ENCODE measurements around the gene LGI1. TPM values are rescaled to one million over a fixed set of nuclear protein-coding genes. Genes with fewer than 3 reads are reported as not detected.

The LGI1 gene
- polyA plus RNA-seq, 1 donor (not counting 4 experiments of a cell fraction or from before 2014, with no cell fraction given), result not detected

- Histone ChIP-seq H3K9ac (ENCODE audit: control insufficient read depth, extremely low read depth, insufficient read depth, low read length) (no peak overlapping the region), H3K36me3 (ENCODE audit: control insufficient read depth in 2 of 2, extremely low read depth in 1 of 2, insufficient read depth in 2 of 2, low read length in 2 of 2) (no peaks in the 10 kb centered on the region), H3K9me1 (ENCODE audit: control insufficient read depth, extremely low read depth, insufficient read depth, low read length) (no peaks in the 10 kb centered on the region), H3K4me1 (ENCODE audit: control insufficient read depth, extremely low read depth, insufficient read depth, low read length) (no peaks in the 10 kb centered on the region), H3K27me3 (ENCODE audit: control insufficient read depth, extremely low read depth, insufficient read depth, low read length) (peaks cover 9% of the 10 kb centered on the region), H3K4me2 (ENCODE audit: control insufficient read depth, extremely low read depth, insufficient read depth, low read depth, low read length) (peak overlapping the region; percentile 14), H3K27ac (ENCODE audit: control insufficient read depth, insufficient read depth, low read length) (no peak overlapping the region), H2AFZ (ENCODE audit: control insufficient read depth, low read length) (no peak overlapping the region), H4K20me1 (ENCODE audit: control insufficient read depth, extremely low read depth, insufficient read depth, low read length) (no peaks in the 10 kb centered on the region), H3K4me3 (ENCODE audit: control insufficient read depth in 2 of 3, extremely low read depth in 1 of 3, insufficient read depth in 2 of 3, low read depth in 1 of 3, low read length in 3 of 3) (no peak overlapping the region), H3K9me3 (ENCODE audit: control insufficient read depth, low read depth, low read length) (no peaks in the 10 kb centered on the region), H3K79me2 (ENCODE audit: control insufficient read depth, insufficient read depth, low read length) (no peaks in the 10 kb centered on the region)
- peak; percentile 73 to 90 (median 81) for TF ChIP-seq CTCF (optimal IDR thresholded peaks at IDR 0.05 in 1 of 3, IDR thresholded peaks at IDR 0.05 in 1 of 3, conservative IDR thresholded peaks at IDR 0.05 in 1 of 3; ENCODE audit: extremely low read depth in 1 of 3, insufficient read depth in 2 of 3, low read length in 3 of 3)
- no peak for TF ChIP-seq EZH2 (IDR thresholded peaks at IDR 0.05; ENCODE audit: low read length)
- FAIRE-seq (peak; percentile 29), DNase-seq (ENCODE audit: low read depth, low spot score) (peak; percentile 7)
- dilution Hi-C loops (cut with MboI; ENCODE audit: extremely low pct_ligation_motif_present, low sequenced_read_pairs), result no loop called here
These were observed 58.5 kb downstream of the LGI1 start for GRCh38 chr10:93816123-93816747.

DNA sequence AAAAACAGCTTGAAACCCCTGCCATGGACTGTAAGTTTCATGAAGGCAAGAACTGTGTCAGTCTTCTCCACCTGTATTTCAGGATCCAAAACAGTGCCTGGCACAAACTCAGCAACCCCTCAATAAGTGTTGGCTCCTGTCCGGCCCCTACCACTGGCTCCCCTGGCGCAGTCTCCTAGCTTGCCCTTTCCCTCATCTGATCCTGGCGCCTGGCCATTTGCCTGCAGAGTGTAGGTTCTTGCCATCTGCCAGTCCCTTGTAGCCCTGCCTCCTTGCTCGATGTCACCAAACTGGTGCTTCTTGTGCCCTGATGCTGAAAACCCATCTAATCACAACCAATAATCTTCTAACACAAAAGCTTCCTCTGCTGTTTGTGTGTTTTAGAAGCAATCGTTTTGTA, 60.4 kb downstream of the LGI1 start:
- H3K9me1 ChIP-seq (ENCODE audit: control insufficient read depth, extremely low read depth, insufficient read depth, low read length), result no peaks in the 10 kb centered on the region
- peaks cover 9% of the 10 kb centered on the region for H3K27me3 ChIP-seq (ENCODE audit: control insufficient read depth, extremely low read depth, insufficient read depth, low read length)
- FAIRE-seq (no peak), DNase-seq (ENCODE audit: low read depth, low spot score) (no peak)
- H3K4me2 ChIP-seq (ENCODE audit: control insufficient read depth, extremely low read depth, insufficient read depth, low read depth, low read length), result no peak overlapping the region
- no peak overlapping the region for H3K4me3 ChIP-seq (ENCODE audit: control insufficient read depth in 2 of 3, extremely low read depth in 1 of 3, insufficient read depth in 2 of 3, low read depth in 1 of 3, low read length in 3 of 3)
- no peaks in the 10 kb centered on the region for H3K36me3 ChIP-seq (ENCODE audit: control insufficient read depth in 2 of 2, extremely low read depth in 1 of 2, insufficient read depth in 2 of 2, low read length in 2 of 2)
- H3K9me3 ChIP-seq (ENCODE audit: control insufficient read depth, low read depth, low read length), result no peaks in the 10 kb centered on the region
- H3K27ac ChIP-seq (ENCODE audit: control insufficient read depth, insufficient read depth, low read length), result no peak overlapping the region
- no peak overlapping the region for H3K9ac ChIP-seq (ENCODE audit: control insufficient read depth, extremely low read depth, insufficient read depth, low read length)
- no peak for TF ChIP-seq EZH2 (IDR thresholded peaks at IDR 0.05; ENCODE audit: low read length)
- TF ChIP-seq CTCF (optimal IDR thresholded peaks at IDR 0.05 in 1 of 3, IDR thresholded peaks at IDR 0.05 in 1 of 3, conservative IDR thresholded peaks at IDR 0.05 in 1 of 3; ENCODE audit: extremely low read depth in 1 of 3, insufficient read depth in 2 of 3, low read length in 3 of 3), result no peak
- H2AFZ ChIP-seq (ENCODE audit: control insufficient read depth, low read length), result no peak overlapping the region
- no peaks in the 10 kb centered on the region for H3K79me2 ChIP-seq (ENCODE audit: control insufficient read depth, insufficient read depth, low read length)
- dilution Hi-C loops (cut with MboI; ENCODE audit: extremely low pct_ligation_motif_present, low sequenced_read_pairs), result no loop called here
- H4K20me1 ChIP-seq (ENCODE audit: control insufficient read depth, extremely low read depth, insufficient read depth, low read length), result no peaks in the 10 kb centered on the region
- no peaks in the 10 kb centered on the region for H3K4me1 ChIP-seq (ENCODE audit: control insufficient read depth, extremely low read depth, insufficient read depth, low read length)

Data from keratinocyte (primary cell).